GM19463 (cell line): ENCODE data around the gene HPDL.
A peak's percentile ranks its signal among the peaks of the same experiment; 100 is the strongest.

ENCODE experiments used
- ATAC-seq: cut with Tn5 transposase; IDR thresholded peaks from one replicate; pipeline ENCODE4 v1.9.1; 2021; ENCODE audit warnings: mild to moderate bottlenecking, moderate library complexity; ENCODE audit not compliant: unreplicated experiment

Gene HPDL

DNA sequence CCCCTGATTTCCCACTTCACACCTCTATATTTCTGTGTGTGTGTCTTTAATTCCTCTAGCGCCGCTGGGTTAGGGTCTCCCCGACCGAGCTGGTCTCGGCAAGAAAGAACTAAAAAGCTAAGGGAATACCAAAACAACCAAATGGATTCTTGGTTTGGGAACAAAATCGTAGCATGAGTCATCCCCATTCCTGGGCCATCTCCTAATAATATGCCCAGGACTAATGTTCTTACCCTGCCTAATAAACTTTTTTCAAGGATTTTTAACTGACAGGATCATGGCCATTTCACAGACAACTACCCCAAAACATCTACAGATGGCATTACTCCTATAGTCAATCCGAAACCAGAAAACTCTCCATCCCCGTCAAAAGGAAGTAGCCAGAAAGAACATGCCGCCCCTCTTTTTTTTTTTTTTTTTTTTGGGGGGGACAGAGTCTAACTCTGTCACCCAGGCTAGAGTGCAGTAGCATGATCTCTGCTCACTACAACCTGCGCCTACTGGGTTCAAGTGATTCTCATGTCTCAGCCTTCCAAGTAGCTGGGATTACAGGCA lies 4.1 kb upstream of the HPDL start:
- ATAC-seq, result no peak

DNA sequence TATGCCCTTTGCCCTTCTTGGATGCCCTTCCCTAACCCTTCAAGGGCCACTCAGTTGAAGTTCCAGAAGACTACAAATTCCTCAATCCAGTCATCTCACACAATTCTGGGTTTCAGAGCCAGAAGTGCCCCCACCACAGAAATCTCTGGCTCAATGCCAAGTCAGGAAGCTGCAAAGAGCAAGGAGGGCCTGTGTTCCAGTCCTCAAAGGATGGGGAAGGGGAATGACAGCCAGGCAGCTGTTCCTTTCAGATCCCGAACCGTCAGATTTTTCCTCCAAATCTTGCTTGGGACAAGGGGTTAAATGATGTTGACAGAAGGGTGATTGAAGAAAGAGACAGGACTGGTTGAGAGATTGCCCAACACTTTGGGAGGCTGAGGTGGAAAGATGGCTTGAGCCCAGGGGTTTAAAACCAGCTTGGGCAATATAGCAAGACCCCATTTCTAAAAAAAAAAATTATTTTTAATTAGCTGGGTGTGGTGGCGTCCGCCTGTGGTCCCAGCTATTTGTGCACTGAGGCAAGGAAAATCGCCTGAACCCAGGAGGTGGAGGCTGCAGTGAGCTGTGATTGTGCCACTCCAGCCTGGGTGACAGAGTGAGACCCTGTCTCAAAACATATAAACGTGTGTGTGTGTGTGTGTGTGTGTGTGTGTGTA lies 716 bp upstream of the HPDL start:
- no peak for ATAC-seq

DNA sequence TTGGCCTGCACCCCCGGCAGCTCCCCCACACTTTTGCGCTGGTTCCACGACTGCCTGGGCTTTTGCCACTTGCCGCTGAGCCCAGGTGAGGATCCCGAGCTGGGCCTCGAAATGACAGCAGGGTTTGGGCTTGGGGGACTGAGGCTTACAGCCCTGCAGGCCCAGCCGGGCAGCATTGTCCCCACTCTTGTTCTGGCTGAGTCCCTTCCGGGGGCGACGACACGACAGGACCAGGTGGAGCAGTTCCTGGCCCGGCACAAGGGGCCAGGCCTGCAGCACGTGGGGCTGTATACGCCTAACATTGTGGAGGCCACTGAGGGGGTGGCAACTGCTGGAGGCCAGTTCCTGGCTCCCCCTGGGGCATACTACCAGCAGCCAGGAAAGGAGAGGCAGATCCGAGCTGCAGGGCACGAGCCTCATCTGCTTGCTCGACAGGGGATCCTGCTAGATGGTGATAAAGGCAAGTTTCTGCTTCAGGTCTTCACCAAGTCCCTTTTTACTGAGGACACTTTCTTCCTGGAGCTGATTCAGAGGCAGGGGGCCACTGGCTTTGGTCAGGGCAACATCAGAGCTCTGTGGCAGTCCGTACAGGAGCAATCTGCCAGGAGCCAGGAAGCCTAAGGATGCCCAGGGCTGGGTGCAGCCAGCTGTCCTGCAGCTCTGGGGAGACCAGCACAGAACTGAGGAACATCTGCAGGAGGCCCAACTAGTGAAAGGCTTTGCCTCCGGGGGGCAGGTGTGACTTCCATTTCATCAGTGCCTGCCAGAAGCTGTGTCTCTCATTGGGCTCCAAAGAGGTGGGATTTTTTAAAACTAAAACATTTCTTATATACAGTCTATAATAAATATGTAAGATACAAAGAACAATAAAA lies 1.2 kb downstream of the HPDL start:
- no peak for ATAC-seq

DNA sequence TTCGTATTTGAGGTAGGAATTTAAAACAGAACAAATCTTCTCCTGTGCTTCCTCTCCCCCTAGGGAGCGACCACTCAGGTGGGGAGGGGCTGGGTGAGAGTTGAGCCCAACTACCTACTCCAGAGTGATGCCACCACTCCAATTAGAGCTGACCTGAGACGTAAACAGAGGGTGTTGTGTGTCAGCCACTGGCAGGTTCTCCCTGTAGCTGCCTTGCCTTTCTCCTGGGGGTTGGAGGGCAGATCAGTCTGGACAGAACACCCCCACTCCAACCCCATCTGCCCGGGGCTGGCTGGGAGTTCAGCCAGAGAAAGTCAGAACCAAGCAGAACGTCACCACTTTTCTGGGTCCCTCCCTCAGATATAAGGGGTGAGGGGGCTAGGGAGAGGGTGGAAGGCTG lies 2.0 kb downstream of the HPDL start:
- ATAC-seq, result no peak

DNA sequence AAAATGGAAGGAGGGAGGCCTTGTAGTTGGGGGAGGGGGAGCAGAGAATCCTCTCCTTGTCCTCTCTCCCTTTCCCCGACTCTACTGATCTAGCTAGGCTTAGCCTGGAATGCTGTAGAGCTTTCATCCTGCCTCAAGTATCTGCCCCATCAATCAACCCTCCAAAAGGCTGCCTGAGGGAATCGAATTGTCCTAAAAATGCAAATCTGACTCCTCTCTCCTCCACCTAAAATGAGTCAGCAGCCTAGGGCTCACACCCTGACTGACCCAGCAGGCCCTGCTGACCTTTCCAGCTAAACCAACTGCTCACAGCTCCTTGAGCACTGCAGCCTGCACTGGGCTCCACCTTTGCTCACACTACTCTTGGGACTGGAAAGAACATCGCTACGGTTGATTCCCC lies 2.8 kb downstream of the HPDL start:
- ATAC-seq, result no peak

DNA sequence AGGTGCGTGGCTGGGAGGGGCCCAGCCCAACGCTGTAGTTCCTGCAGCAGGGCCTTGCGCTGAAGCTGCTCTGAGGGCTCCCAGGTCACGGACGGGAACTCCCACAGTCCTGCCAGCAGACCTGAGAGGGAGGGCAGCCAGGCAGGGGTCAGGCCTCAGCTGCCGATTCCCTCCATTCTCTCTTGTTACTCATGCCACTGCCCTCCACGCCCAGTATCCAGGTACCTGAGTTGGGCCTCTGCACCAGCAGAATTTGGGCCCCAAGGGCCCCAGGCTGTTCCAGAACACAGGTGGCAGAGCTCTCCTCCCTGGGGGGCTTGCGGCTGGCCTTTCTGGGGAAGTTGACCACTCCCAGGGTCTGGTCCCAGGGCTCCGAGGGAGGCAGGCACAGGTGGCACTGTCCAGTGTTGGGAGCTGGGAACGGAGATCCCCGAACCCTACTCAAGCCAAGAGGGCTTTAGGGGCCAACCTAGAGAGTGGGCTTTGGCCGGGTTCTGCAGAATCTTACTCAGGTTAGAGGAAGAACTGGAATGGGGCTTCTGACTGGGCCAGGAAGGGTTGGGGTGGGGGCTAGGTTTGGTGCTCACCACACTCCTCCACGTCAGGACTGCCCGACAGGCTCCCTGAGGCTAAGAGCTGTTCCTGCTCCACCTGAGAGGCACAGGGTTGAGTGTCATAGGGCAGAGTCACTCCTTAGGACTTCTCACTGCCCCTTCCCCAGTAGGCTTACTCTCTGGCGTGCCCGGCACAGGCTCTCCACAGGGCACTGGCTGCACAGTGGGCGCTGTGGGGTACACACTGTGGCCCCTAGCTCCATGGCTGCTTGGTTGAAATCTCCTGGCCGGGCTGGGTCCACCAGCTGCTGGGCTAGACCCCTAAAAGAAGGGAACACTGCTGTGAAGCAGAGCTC lies 5.0 kb downstream of the HPDL start:
- no peak for ATAC-seq

DNA sequence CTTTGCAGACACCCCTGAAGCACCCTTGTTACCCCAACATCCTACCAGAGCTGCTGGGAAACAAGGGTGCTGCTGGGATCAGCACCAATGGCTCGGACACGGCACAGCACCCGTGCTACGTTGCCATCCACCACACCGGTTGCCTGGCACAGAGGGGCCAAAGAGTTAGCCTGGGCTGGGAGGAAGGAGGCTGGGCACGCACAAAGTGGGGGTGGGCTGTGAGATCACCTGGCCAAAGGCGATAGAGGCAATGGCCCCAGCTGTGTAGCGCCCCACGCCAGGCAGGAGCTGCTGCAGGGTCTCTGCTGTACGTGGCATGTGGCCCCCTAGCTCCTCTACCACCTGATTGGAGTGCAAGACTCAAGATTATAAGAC lies 5.6 kb downstream of the HPDL start:
- no peak for ATAC-seq

DNA sequence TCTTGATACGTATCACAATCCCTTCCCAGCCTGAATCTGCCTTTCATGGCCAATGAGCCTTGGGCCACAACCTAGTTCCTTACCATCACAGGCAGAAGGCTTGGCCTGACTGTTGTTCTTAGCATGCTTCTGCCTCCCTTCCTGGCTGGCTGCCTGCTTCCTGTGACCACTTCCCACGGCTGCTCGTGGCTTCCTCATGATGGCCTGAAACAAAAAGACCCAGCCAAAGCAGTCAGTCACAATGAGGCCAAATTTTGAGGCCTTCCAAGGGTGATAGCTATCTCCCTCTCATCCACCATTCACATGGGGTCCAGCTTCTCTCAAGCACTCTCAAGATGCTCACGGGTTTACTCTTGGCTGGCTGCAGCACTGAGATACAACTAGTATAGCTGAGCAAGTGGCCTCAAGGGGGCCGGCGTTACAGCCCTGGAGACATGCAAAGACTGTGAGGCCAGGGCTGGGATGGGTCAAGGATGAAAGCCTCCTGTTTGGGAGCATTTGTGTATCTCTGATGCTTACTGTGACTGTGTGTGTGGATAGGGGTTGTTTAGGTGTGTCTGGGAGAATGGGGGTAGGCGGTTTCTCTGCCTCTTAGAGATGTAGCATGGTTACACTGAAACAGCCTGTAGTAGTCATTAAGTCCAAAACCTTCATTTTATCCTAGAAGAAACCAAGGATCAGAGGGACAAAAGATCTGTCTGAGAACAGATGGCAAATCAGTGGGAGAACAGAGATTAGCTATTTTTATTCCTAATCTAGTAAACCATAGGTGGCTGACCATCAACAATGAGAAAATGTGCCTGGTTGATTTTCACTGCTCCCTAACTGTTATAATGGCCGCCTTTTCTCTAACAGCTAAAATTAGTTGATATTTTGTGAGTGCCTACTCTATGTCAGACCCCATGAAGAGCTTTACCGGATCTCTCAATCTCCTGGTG lies 7.9 kb downstream of the HPDL start:
- ATAC-seq, result no peak

DNA sequence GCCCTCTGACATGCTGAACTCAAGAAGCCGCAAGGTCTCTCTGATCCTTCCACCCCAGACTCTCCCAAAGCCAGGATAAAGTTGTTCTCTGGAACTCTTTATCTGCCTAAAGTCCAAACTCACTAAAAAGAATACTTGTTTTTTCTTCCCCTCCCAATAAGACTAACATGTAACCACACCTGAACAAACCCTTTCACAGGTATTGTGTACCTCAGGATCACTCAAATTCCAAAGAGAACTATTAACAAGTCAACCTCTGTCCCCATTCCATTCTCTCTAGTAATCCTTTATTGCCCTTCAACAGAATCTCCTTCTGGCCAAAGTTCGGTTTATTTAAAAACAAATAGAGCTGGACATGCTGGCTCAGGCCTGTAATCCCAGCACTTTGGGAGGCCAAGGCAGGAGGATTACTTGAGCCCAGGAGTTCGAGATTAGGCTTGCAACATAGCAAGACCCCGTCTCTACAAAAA lies 9.2 kb downstream of the HPDL start:
- ATAC-seq, result no peak

DNA sequence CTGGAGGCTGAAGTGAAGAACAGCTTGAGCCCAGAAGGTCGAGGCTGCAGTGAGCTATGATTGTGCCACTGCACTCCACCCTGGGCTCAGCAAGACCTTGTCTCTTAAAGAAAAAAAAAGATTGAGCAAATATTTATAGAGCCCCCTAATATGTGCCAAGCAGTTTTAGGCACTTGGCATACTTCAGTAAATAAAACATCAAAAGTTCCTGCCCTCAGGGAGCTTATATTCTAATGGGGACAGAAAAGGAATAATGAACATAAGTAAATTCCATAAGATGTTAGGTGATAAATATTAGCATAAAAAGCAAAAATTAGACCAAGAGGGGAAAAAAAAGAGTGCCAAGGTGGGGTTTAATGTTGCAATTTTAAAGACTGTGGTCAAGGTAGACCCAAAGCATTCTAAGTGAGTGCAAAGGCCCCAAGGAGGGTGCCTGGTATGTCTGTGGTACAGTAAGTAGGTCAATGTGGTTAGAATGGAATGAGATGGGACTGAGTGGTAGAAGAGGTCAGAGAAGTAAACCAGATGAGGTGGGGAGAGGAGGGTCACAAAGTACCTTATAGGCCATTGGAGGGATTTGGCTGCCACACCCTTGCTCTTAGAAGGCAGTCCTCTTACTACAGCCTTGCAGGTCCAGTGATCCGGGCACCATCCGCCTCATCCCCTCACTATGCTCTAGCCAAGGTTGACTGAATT lies 11.1 kb downstream of the HPDL start:
- ATAC-seq, result no peak

DNA sequence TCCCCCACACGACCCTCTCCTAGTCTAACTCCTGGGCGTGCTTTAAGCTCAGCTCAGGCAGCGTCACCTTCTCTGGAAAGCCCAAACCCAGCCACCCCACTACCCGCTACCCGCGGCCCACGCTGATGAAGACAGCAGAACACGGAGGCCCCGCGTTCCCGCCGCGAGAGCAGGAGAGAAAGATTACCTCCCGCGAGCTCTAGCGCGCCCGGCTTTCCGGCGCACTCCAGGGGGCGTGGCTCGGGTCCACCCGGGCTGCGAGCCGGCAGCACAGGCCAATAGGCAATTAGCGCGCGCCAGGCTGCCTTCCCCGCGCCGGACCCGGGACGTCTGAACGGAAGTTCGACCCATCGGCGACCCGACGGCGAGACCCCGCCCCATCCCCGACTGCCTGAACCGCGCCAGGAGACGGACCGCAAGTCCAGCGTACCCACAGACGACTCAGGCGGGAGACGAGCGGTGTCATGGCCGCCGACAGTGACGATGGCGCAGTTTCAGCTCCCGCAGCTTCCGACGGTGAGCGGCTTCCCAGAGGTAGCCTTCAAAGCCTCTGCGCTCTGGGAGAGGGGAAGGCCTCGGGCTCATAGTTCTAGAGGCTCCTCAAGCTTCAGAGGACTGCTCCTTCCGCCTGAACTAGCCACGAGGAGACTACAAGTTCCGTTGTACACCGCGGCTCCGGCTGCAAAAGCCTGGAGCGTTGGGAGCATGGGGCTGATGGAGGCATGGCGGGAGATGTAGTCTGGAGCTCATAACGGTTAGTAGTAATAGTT lies 13.3 kb downstream of the HPDL start, which contains the start of the genes MUTYH and TOE1:
Gene MUTYH (minus strand): TSS at position 652 of the 770 bp plus-strand sequence. CDS start 5,935 bp downstream, outside the sequence.
Gene TOE1 (plus strand): TSS at position 382 of the 770 bp plus-strand sequence. CDS start 83 bp downstream, at position 465.
- ATAC-seq, result peak; percentile 86

DNA sequence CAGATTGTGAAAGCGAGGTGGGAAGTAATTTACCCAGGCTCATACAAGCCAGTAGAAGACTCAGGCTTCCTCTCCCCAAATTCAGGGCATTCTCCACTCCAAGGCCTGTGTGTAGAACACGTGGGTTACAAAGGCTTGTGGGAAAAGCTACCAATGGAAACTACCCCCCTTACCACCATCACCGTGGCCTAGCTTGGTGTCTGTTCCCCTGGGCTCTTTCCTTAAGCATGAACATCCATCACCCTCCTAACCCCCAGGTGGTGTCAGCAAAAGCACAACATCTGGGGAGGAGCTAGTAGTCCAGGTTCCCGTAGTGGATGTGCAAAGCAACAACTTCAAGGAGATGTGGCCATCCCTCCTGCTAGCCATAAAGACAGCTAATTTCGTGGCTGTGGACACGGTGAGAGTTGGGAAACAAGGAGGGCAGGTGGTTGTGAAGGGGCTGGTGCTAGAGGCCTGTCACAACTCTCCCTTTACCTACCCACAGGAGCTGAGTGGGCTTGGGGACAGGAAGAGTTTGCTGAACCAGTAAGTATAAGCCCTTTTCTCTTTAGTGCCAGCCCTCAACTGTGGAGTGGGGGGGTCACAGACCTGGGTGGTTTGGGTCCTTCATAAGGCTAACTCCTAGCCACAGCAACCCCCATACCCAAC lies 14.2 kb downstream of the HPDL start:
- ATAC-seq, result no peak

DNA sequence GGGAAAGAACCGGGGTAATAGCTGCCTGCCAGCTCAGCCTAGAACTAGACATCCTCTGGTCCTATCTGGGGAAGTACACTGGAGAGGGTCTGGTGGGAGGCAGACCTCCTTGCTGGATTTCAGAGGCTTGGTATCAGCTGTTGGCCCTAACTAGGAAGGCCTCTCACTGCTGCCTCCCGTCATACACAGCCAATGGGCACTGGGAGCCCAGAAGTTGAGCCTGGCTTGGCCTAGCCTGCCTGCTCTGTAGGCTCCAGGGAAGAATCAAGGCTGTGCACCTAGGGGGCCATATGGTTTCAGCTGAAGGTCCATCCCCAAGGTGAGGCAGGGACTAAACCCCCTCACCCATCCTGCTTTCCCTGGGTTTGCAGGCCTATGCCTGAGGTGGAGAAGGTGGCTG lies 17.8 kb downstream of the HPDL start:
- no peak for ATAC-seq

DNA sequence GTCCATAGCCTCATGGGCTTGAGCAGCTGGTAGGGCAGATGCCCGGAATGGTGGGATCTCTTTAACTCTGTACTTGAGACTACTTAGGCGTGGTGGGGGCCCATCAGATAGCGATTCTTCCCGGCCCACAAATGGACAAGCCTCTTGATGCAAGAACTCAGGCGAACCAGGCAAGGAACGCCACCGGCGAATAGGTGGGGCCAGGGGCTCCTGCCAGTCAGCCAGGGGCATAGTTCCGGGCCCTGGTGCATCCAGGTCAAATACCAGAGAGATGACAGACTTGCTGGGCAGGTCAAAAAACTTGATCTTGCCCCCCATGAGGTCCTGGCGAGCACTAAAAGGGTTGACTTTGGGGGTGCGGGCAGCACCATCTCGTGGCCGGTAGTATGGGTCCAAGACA lies 18.3 kb downstream of the HPDL start:
- no peak for ATAC-seq

DNA sequence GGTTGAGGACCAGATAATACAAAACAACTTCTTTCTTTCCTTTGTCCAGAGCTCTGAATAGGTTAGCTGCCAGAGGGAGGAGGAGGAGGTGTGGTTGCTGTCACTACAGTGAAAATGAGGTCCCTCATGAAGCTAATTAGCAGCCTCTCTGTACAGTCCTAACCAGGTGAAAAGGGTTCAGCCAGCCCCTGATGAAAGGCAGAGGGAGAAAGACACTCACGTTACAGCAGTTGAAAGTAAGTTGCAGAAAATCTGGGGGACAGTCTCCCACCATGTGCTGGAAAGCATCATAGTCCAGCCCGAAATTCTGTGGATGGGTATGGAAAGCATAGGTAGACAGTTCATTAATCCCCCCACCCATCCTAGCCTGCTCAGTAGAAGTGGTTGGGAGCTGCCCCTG lies 19.8 kb downstream of the HPDL start:
- no peak for ATAC-seq

DNA sequence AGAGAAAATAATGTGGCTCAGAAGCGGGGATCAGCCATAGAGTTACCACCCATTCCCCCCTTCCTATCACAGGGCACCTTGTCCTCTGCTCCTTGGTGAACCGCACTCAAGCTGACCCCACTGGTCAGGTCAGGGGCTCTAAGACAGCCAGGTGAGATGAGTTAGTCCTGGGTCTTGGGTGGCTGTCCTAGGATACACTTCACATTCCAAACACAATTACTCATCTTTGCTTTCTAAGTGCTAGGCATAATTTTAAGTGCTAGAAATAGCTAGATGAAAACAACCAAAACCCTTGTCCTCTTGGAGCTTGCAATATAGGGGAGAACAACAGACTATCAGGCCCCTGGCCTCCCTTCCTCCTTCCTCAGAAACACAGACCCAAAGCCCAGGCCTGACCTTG lies 21.3 kb downstream of the HPDL start:
- ATAC-seq, result no peak

DNA sequence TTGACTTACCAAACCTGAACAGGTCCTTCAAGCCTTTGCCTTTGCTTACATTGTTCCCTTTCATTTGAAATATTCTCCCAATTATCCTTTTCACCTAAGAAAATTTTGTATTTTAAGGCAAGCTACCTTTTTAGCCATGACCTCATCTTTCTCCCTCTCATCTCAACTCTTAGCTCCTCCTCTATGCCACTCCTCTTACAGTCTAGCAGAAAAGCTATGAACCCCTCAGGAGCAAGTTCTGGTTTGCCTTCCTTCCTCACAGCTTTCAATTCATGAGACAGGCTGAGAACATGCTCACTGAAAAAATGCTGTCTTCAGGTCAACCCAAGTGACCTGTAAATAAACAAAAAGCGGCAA lies 21.9 kb downstream of the HPDL start:
- no peak for ATAC-seq
